DND-41 (cell line): ENCODE measurements around the gene SAMD5.

Experiments used
- ATAC-seq: fragments of 200-7000 bp; cut with Tn5 transposase; 3 replicates; pipeline ENCODE4 v1.9.1; 2021; ENCODE audit warnings: low read depth; ENCODE audit not compliant: insufficient read depth
- DNase-seq: peaks from one replicate; pipeline ENCODE4 v3.0.0-alpha.2; 2020
- H2AFZ ChIP-seq: 2 replicates; pipeline ENCODE4 v1.6.0; 2012; ENCODE audit warnings: low read depth, low read length
- H3K27ac ChIP-seq: 2 replicates; pipeline ENCODE4 v1.5.1; 2012; ENCODE audit warnings: low read length, inconsistent platforms
- H3K27me3 ChIP-seq: fragments of 200-600 bp; sonication (generic); 2 replicates; pipeline ENCODE4 v1.6.0; 2012; ENCODE audit warnings: low read length, mild to moderate bottlenecking, inconsistent platforms; ENCODE audit not compliant: insufficient read depth, poor library complexity
- H3K36me3 ChIP-seq: 2 replicates; pipeline ENCODE4 v1.5.1; 2012; ENCODE audit warnings: low read length, inconsistent platforms; ENCODE audit not compliant: insufficient read depth
- H3K4me1 ChIP-seq: 2 replicates; pipeline ENCODE4 v1.5.1; 2012; ENCODE audit warnings: mild to moderate bottlenecking, low read length; ENCODE audit not compliant: insufficient read depth
- H3K4me2 ChIP-seq: 2 replicates; pipeline ENCODE4 v1.6.0; 2012; ENCODE audit warnings: mild to moderate bottlenecking, moderate library complexity, low read length, inconsistent platforms; ENCODE audit not compliant: insufficient read depth
- H3K4me3 ChIP-seq, 2 experiments: fragments of 200-600 bp in 1 of 2; shearing (Covaris generic) in 1 of 2; 2 replicates each; pipeline ENCODE4 v1.5.1; 2012 to 2016; ENCODE audit warnings: inconsistent platforms in 2 of 2, low read length in 2 of 2, mild to moderate bottlenecking in 2 of 2, low read depth in 1 of 2, moderate library complexity in 1 of 2
- H3K79me2 ChIP-seq: 2 replicates; pipeline ENCODE4 v1.6.0; 2012; ENCODE audit warnings: low read length, inconsistent platforms; ENCODE audit not compliant: insufficient read depth
- H3K9ac ChIP-seq: 2 replicates; pipeline ENCODE4 v1.6.0; 2012; ENCODE audit warnings: low read depth, mild to moderate bottlenecking, inconsistent platforms, low read length, moderate library complexity
- H3K9me3 ChIP-seq: 2 replicates; pipeline ENCODE4 v1.5.1; 2012; ENCODE audit warnings: low read length, moderate library complexity, mild to moderate bottlenecking, inconsistent platforms; ENCODE audit not compliant: insufficient read depth, severe bottlenecking
- H4K20me1 ChIP-seq: 2 replicates; pipeline ENCODE4 v1.6.0; 2012; ENCODE audit warnings: low read length; ENCODE audit not compliant: insufficient read depth
- CTCF ChIP-seq: IDR thresholded peaks from 2 replicates; pipeline ENCODE4 v1.5.1; 2012; ENCODE audit warnings: borderline replicate concordance, low read length, moderate library complexity, mild to moderate bottlenecking; ENCODE audit not compliant: poor library complexity, severe bottlenecking; ENCODE audit errors: extremely low read depth
- EZH2 ChIP-seq: IDR thresholded peaks from 3 replicates; pipeline ENCODE4 v1.6.1; 2012; ENCODE audit warnings: borderline replicate concordance, low read depth, mild to moderate bottlenecking, moderate library complexity, low read length, inconsistent platforms; ENCODE audit not compliant: severe bottlenecking

Gene SAMD5

GRCh38 chr6:147567141-147567805 is 58.8 kb downstream of the SAMD5 start:
- Histone ChIP-seq H2AFZ (no peak overlapping the region), H3K27ac (no peak overlapping the region), H3K4me1 (no peaks in the 10 kb centered on the region), H3K36me3 (no peaks in the 10 kb centered on the region), H3K9me3 (no peaks in the 10 kb centered on the region), H4K20me1 (no peaks in the 10 kb centered on the region), H3K4me2 (no peak overlapping the region), H3K79me2 (no peaks in the 10 kb centered on the region), H3K9ac (no peak overlapping the region), H3K4me3 (no peak overlapping the region), H3K27me3 (peaks cover 3% of the 10 kb centered on the region)
- TF ChIP-seq CTCF (no peak), EZH2 (no peak)
- no peak for ATAC-seq
- no peak for DNase-seq

GRCh38 chr6:147569788-147570187 is 61.3 kb downstream of the SAMD5 start:
- DNase-seq (no peak), ATAC-seq (no peak)
- TF ChIP-seq CTCF (no peak), EZH2 (no peak)
- no peaks in the 10 kb centered on the region for H3K36me3 ChIP-seq
- H3K79me2 ChIP-seq: no peaks in the 10 kb centered on the region
- H3K9ac ChIP-seq: no peak overlapping the region
- H3K4me1 ChIP-seq: no peaks in the 10 kb centered on the region
- H4K20me1 ChIP-seq: no peaks in the 10 kb centered on the region
- no peak overlapping the region for H2AFZ ChIP-seq
- H3K4me3 ChIP-seq: no peak overlapping the region
- H3K9me3 ChIP-seq: no peaks in the 10 kb centered on the region
- peaks cover 3% of the 10 kb centered on the region for H3K27me3 ChIP-seq
- H3K27ac ChIP-seq: no peak overlapping the region
- no peak overlapping the region for H3K4me2 ChIP-seq

- no peak overlapping the region for H3K9ac ChIP-seq
Measured at GRCh38 chr6:147570681-147571080, 62.2 kb downstream of the SAMD5 start.

More at GRCh38 chr6:147570681-147571080, 62.2 kb downstream of the SAMD5 start:
- no peak overlapping the region for H3K27ac ChIP-seq
- no peak overlapping the region for H3K4me2 ChIP-seq
- TF ChIP-seq EZH2 (no peak), CTCF (no peak)
- no peak overlapping the region for H3K4me3 ChIP-seq
- H3K4me1 ChIP-seq: no peaks in the 10 kb centered on the region
- H3K9me3 ChIP-seq: no peaks in the 10 kb centered on the region
- DNase-seq (no peak), ATAC-seq (no peak)
- no peaks in the 10 kb centered on the region for H3K36me3 ChIP-seq
- H2AFZ ChIP-seq: no peak overlapping the region
- peaks cover 3% of the 10 kb centered on the region for H3K27me3 ChIP-seq
- no peaks in the 10 kb centered on the region for H4K20me1 ChIP-seq
- no peaks in the 10 kb centered on the region for H3K79me2 ChIP-seq
